ENCODE results near the gene WFDC5.

WFDC5 gene

DNA sequence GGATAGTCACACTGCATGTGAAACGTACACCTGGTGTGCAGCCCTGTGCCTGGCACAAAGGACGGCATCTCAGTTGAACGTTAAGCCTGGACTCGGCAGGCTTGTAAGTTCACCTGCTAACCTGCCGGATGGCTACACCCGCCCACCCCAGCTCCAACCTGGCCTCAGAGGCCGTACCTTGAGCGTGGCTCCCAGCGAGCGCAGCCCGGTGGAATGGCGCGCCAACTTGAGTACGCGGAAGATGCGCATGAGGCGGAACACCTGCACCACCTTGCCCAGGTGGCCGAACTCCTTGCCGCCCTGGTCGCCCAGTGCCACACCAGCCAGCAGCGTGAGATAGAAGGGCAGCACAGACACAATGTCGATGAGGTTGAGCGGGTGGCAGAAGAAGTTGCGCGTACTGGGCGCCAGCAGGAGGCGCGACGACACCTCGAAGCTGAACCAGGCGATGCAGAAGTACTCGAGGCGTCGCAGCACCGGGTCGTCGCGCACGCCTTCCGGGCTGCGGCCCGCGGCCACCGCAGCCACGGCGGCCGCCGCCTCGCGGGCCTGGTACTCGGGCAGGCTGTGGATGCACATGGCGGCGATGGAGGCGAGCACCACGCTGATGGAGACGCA, 17.4 kb downstream of the WFDC5 start:
- TF ChIP-seq, protein P1, sequence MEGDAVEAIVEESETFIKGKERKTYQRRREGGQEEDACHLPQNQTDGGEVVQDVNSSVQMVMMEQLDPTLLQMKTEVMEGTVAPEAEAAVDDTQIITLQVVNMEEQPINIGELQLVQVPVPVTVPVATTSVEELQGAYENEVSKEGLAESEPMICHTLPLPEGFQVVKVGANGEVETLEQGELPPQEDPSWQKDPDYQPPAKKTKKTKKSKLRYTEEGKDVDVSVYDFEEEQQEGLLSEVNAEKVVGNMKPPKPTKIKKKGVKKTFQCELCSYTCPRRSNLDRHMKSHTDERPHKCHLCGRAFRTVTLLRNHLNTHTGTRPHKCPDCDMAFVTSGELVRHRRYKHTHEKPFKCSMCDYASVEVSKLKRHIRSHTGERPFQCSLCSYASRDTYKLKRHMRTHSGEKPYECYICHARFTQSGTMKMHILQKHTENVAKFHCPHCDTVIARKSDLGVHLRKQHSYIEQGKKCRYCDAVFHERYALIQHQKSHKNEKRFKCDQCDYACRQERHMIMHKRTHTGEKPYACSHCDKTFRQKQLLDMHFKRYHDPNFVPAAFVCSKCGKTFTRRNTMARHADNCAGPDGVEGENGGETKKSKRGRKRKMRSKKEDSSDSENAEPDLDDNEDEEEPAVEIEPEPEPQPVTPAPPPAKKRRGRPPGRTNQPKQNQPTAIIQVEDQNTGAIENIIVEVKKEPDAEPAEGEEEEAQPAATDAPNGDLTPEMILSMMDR (IDR thresholded peaks at IDR 0.05; ENCODE audit: low read depth, low read length, missing control alignments) = peak; percentile 47
- DNase-seq (ENCODE audit: low read depth) = no peak
- peak overlapping the region; percentile 27; the same call in 1 of the 2 replicates for H3K4me3 ChIP-seq (ENCODE audit: low read depth, low read length)

DNA sequence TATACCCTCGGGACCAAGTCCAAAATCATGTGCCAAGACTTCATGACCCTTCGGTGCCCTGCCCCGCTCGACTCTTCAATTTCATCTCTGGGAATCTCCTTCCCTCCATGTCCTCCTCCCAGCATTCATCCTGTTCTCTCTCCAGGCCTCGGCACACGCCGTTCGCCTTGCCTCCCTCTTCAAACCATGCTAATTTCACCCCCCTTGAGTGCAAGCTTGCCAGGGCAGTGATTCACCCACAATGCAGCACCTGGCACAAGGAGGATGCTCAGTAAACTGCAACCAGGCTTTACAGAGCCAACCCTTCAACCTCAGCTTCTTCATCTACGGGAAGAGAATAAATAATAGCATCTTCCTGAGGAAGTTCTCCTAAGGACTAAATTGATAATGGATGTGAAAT, 18.2 kb downstream of the WFDC5 start:
- H3K4me3 ChIP-seq (ENCODE audit: low read depth, low read length) = no peak overlapping the region
- TF ChIP-seq, protein P1 (IDR thresholded peaks at IDR 0.05; ENCODE audit: low read depth, low read length, missing control alignments) = no peak
- no peak for DNase-seq (ENCODE audit: low read depth)

DNA sequence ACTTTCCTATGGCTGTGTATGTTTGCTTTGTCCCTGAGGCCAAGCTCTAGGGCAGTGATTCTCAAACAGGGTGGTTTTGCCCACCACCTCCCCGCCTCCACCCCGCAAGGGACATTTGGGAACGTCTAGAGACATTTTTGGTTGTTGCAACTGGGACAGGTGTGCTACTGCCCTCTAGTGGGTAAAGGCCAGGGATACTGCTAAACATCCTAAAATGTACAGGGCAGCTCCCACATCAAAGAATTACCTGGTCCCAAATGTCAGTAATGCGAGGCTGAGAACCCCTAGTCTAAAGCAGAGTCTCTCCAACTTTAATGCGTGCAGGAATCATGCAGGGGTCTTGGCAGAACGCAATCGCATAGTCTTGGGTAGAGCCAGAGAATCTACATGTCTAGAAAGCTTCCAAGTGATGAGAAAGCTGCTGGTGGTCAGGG, 19.2 kb downstream of the WFDC5 start:
- DNase-seq (ENCODE audit: low read depth) = peak; percentile 16
- TF ChIP-seq, protein P1 (IDR thresholded peaks at IDR 0.05; ENCODE audit: low read depth, low read length, missing control alignments) = peak; percentile 84
- H3K4me3 ChIP-seq (ENCODE audit: low read depth, low read length) = no peak overlapping the region

DNA sequence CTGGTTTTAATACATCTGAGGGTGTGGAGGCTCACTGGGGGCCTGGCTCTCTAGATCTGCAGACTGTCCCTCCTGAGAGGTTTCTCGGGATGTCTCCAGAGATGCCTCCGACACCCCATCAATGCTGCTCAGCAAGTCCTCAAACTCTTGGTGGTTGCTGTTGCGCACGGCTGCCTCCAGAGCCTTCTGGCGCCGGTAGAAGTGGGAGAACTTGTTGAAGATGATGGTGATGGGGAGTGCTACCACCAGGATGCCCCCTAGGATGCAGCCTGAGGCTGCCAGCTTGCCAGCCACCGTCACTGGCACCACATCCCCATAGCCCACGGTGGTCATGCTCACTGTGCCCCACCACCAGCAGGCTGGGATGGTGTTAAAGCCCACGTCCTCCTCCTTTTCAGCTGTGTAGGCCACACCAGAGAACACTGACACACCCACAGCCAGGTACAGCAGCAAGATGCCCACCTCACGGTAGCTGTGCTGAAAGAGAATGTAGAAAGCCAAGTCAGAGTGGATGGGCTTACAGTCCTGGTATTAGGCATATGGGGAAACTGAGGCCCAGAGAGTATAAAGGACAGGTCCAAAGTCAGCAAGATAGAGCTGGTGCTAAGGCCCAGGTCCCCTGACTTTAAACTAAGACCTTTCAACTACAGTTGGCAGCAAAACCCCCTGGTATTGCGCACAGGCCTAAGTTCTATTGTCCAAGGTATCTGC, 20.0 kb downstream of the WFDC5 start:
- H3K4me3 ChIP-seq (ENCODE audit: low read depth, low read length) = no peak overlapping the region
- TF ChIP-seq, protein P1 (IDR thresholded peaks at IDR 0.05; ENCODE audit: low read depth, low read length, missing control alignments) = no peak
- DNase-seq (ENCODE audit: low read depth) = no peak

DNA sequence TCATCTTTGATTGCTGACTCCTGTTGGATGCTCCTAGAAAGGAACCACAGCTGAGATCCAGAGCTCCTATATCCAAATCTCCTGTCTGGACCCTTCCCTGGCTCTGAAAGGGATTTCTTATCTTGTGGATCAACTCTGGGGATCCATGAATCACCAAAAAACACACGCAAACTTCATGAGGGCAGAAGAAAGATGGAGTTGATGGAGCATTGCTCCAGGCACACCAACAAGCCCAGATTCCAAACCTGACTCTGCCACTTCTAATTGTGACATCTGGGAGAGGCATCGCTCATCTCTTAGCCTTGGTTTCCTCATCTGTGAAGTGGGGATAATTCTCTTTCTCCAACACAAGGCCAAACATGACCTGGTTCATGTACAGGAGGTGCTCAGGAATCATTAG, 20.8 kb downstream of the WFDC5 start:
- H3K4me3 ChIP-seq (ENCODE audit: low read depth, low read length) = no peak overlapping the region
- TF ChIP-seq, protein P1 (IDR thresholded peaks at IDR 0.05; ENCODE audit: low read depth, low read length, missing control alignments) = no peak
- no peak for DNase-seq (ENCODE audit: low read depth)

DNA sequence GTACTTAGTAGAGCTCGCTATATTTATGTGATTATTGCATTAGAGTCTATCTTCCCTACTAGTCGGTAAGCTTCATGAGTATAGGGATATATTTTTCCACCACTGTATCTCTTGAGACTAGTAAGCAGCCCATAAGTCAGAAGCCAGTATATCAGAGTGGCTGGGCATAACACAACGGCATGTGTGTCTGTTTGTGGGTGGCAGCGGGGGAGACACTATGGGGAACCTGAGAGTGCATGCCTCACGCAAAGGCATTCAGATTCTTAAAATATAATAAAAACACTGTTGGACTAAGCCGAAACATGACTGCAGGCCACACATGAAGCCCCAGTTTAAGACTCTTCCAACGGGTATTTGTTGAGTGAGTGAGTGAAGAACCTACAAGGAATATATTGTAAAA, 22.1 kb downstream of the WFDC5 start:
- no peak overlapping the region for H3K4me3 ChIP-seq (ENCODE audit: low read depth, low read length)
- TF ChIP-seq, protein P1 (IDR thresholded peaks at IDR 0.05; ENCODE audit: low read depth, low read length, missing control alignments) = no peak
- no peak for DNase-seq (ENCODE audit: low read depth)
